Kidney tubule cell (primary cell): ENCODE measurements around the gene TAF11L14.

Experiments
- DNase-seq: peaks from one replicate; pipeline ENCODE4 v3.0.0-alpha.2; 2018; ENCODE audit warnings: low spot score

TAF11L14 gene

GRCh38 chr5:17679597-17680203 lies 45.4 kb downstream of the TAF11L14 start:
- no peak for DNase-seq

- DNase-seq = no peak
Observed at GRCh38 chr5:17680737-17681136, 46.5 kb downstream of the TAF11L14 start.
